Loucy (cell line): Measurements from ENCODE around the gene PCGF6.

Experiments used
- H2AFZ ChIP-seq: fragments of 200-600 bp; sonication (generic); 2 replicates; pipeline ENCODE4 v1.6.0; 2016; ENCODE audit warnings: antibody characterized with exemption, mild to moderate bottlenecking, low read length, moderate library complexity
- H3F3A ChIP-seq: fragments of 200-600 bp; 2 replicates; pipeline ENCODE4 v1.6.0; 2016; ENCODE audit warnings: antibody characterized with exemption, low read depth, mild to moderate bottlenecking
- H3K27me3 ChIP-seq: fragments of 200-600 bp; sonication (generic); 2 replicates; pipeline ENCODE4 v1.6.1; 2014; ENCODE audit warnings: low read length, mild to moderate bottlenecking; ENCODE audit not compliant: insufficient read depth, poor library complexity, severe bottlenecking
- H3K36me3 ChIP-seq: fragments of 200-600 bp; sonication (generic); 2 replicates; pipeline ENCODE4 v1.6.1; 2016; ENCODE audit warnings: low read length; ENCODE audit not compliant: insufficient read depth
- H3K4me1 ChIP-seq: fragments of 200-600 bp; sonication (generic); 2 replicates; pipeline ENCODE4 v1.5.1; 2014; ENCODE audit warnings: low read length, mild to moderate bottlenecking; ENCODE audit not compliant: insufficient read depth, poor library complexity, severe bottlenecking
- H3K4me2 ChIP-seq: fragments of 200-600 bp; sonication (generic); 2 replicates; pipeline ENCODE4 v1.6.0; 2014; ENCODE audit warnings: antibody characterized with exemption, low read length, low read depth, mild to moderate bottlenecking; ENCODE audit not compliant: poor library complexity, severe bottlenecking
- H3K4me3 ChIP-seq: fragments of 200-600 bp; sonication (generic); 2 replicates; pipeline ENCODE4 v1.5.1; 2014; ENCODE audit warnings: low read length, mild to moderate bottlenecking, mixed read lengths; ENCODE audit not compliant: poor library complexity, severe bottlenecking
- H3K79me2 ChIP-seq: fragments of 200-600 bp; sonication (generic); 2 replicates; pipeline ENCODE4 v1.6.1; 2014; ENCODE audit warnings: low read length; ENCODE audit not compliant: insufficient read depth
- H3K9ac ChIP-seq: fragments of 200-600 bp; sonication (generic); 2 replicates; pipeline ENCODE4 v1.6.0; 2014; ENCODE audit warnings: mild to moderate bottlenecking, low read depth, low read length, moderate library complexity; ENCODE audit not compliant: poor library complexity, severe bottlenecking
- H3K9me2 ChIP-seq: fragments of 200-600 bp; sonication (generic); replicated peaks from 2 replicates; pipeline ENCODE4 v1.6.1; 2016; ENCODE audit warnings: low read depth, low read length, mixed read lengths
- H3K9me3 ChIP-seq: fragments of 200-600 bp; sonication (generic); 2 replicates; pipeline ENCODE4 v1.6.1; 2014; ENCODE audit warnings: mild to moderate bottlenecking, antibody characterized with exemption, low read length, low read depth; ENCODE audit not compliant: insufficient read depth
- H4K20me1 ChIP-seq: fragments of 200-600 bp; sonication (generic); 2 replicates; pipeline ENCODE4 v1.6.0; 2014; ENCODE audit warnings: antibody characterized with exemption, low read length, mild to moderate bottlenecking; ENCODE audit not compliant: insufficient read depth, poor library complexity, severe bottlenecking
- EZH2phosphoT487 ChIP-seq: fragments of 200-600 bp; IDR thresholded peaks from 2 replicates; pipeline ENCODE4 v1.6.1; 2018; ENCODE audit warnings: antibody characterized with exemption, mild to moderate bottlenecking, moderate library complexity, borderline replicate concordance
- TF ChIP-seq, protein P1 (sequence below): fragments of 200-600 bp; sonication (generic); conservative IDR thresholded peaks from 2 replicates; pipeline ENCODE4 v1.5.1; 2014; ENCODE audit warnings: mild to moderate bottlenecking, antibody characterized with exemption, low read length

The PCGF6 gene

DNA sequence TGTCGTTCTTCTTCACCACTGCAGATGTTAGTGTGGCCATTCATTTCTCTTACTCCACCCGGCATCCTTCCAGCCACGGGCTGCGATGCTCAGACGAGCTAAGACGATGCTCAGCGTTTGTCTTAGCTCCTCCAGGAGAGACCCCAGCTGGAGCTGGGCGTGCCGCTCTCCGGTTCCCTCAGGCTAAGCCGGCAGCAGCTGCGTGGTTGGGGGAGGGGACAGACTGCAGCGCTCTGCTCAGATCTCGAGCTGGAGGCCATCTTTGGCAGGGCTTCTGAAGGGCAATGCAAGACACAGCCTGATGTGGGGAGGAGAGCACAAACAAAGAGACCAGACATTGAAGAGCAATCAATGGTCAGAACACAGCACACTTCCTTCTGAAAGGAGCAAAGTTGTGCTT, 69.2 kb downstream of the PCGF6 start:
- no peaks in the 10 kb centered on the region for H3K9me2 ChIP-seq
- no peak for TF ChIP-seq EZH2phosphoT487
- TF ChIP-seq, protein P1, sequence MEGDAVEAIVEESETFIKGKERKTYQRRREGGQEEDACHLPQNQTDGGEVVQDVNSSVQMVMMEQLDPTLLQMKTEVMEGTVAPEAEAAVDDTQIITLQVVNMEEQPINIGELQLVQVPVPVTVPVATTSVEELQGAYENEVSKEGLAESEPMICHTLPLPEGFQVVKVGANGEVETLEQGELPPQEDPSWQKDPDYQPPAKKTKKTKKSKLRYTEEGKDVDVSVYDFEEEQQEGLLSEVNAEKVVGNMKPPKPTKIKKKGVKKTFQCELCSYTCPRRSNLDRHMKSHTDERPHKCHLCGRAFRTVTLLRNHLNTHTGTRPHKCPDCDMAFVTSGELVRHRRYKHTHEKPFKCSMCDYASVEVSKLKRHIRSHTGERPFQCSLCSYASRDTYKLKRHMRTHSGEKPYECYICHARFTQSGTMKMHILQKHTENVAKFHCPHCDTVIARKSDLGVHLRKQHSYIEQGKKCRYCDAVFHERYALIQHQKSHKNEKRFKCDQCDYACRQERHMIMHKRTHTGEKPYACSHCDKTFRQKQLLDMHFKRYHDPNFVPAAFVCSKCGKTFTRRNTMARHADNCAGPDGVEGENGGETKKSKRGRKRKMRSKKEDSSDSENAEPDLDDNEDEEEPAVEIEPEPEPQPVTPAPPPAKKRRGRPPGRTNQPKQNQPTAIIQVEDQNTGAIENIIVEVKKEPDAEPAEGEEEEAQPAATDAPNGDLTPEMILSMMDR, result no peak
- H2AFZ ChIP-seq, result no peak overlapping the region
- H4K20me1 ChIP-seq, result no peaks in the 10 kb centered on the region
- H3K79me2 ChIP-seq, result no peaks in the 10 kb centered on the region
- H3K9ac ChIP-seq, result no peak overlapping the region
- H3K4me1 ChIP-seq, result no peaks in the 10 kb centered on the region
- H3K36me3 ChIP-seq, result no peaks in the 10 kb centered on the region
- H3K4me2 ChIP-seq, result no peak overlapping the region
- H3K4me3 ChIP-seq, result no peak overlapping the region
- no peaks in the 10 kb centered on the region for H3F3A ChIP-seq
- no peaks in the 10 kb centered on the region for H3K9me3 ChIP-seq
- H3K27me3 ChIP-seq, result no peaks in the 10 kb centered on the region

DNA sequence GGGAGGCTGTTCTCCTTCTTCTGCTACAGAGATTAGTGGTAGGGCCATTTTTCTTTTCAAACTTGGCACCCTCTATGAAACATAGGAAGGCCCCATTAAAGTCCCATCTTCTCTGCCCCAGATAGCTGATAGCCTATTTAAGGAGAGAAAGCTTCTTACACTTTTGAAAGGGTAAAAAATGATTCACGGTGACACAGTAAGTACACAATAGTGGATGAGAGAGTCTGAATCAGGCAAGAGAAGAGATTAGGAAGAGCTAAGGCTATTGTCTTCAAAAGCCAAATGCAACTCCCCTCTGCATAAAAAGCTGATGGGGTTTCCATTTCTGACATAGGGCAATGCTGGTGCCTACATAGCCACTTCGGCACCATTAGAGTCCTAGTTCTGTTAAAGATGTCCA, 70.4 kb downstream of the PCGF6 start:
- Histone ChIP-seq H3K36me3 (no peaks in the 10 kb centered on the region), H3K4me1 (no peaks in the 10 kb centered on the region), H3K9ac (no peak overlapping the region), H3K9me2 (no peaks in the 10 kb centered on the region), H2AFZ (no peak overlapping the region), H3K79me2 (no peaks in the 10 kb centered on the region), H4K20me1 (no peaks in the 10 kb centered on the region), H3K4me3 (no peak overlapping the region), H3K9me3 (no peaks in the 10 kb centered on the region), H3K4me2 (no peak overlapping the region), H3K27me3 (no peaks in the 10 kb centered on the region), H3F3A (no peaks in the 10 kb centered on the region)
- TF ChIP-seq, protein P1, result no peak
- no peak for TF ChIP-seq EZH2phosphoT487

DNA sequence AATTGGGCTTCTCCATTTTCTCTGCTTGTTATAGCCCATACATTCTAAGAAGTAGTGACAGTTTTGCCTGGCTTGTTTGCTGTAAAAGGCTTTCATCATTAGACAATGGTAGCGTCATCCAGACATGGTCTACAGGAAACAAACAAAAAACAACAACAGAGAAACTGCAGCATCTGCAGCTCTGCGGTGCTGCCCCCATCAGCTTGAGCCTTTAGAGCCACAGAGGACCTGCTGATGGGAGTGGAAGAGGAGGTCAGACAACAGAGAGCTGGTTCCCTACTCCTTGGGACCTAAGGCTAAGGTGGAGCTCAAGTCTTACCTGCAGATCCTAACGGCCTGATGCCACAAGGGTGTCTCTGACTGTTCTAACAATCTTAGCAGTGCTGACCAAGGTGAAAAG, 70.9 kb downstream of the PCGF6 start:
- Histone ChIP-seq H2AFZ (no peak overlapping the region), H3K4me2 (no peak overlapping the region), H4K20me1 (no peaks in the 10 kb centered on the region), H3K4me3 (no peak overlapping the region), H3F3A (no peaks in the 10 kb centered on the region), H3K4me1 (no peaks in the 10 kb centered on the region), H3K79me2 (no peaks in the 10 kb centered on the region), H3K36me3 (no peaks in the 10 kb centered on the region), H3K27me3 (no peaks in the 10 kb centered on the region), H3K9me2 (no peaks in the 10 kb centered on the region), H3K9me3 (no peaks in the 10 kb centered on the region), H3K9ac (no peak overlapping the region)
- TF ChIP-seq, protein P1, result no peak
- TF ChIP-seq EZH2phosphoT487, result no peak
